ENCODE results near the gene PCDHA4. TPM values are rescaled to one million over a fixed set of nuclear protein-coding genes. Genes with fewer than 3 reads are reported as not detected.

PCDHA4 gene
- total and polyA plus RNA-seq, 2 of the 8 experiments (the other 6 are each of a cell fraction or from before 2014, with no cell fraction given) = 3.7 to 5.7 TPM

GRCh38 chr5:140857177-140857986, 50.5 kb downstream of the PCDHA4 start:
- DNase-seq (ENCODE audit: low read depth in 1 of 2, low spot score in 2 of 2) (no peak), FAIRE-seq (no peak)
- Histone ChIP-seq H3K27ac (ENCODE audit: low read depth, low read length) (no peak overlapping the region), H4K20me1 (replicated peaks in 1 of 2; ENCODE audit: control insufficient read depth in 1 of 2, insufficient read depth in 2 of 2, low read length in 2 of 2) (no peaks in the 10 kb centered on the region), H2BK20ac (ENCODE audit: low read length) (no peak overlapping the region), H3K4me2 (ENCODE audit: insufficient read depth in 1 of 2, low read depth in 2 of 2, low read length in 2 of 2) (no peak overlapping the region; a peak in 1 of 4 replicates), H4K8ac (ENCODE audit: extremely low read depth, insufficient read depth, low read length) (no peak overlapping the region), H3K36me3 (ENCODE audit: control insufficient read depth in 2 of 4, insufficient read depth in 4 of 4, low read length in 3 of 4) (peaks cover 0 to 10% (median 2%) of the 10 kb centered on the region in 4 experiments; a peak in 3 of 8 replicates), H3K79me2 (ENCODE audit: control insufficient read depth in 1 of 2, insufficient read depth in 2 of 2, low read length in 2 of 2) (no peaks in the 10 kb centered on the region), H2BK15ac (ENCODE audit: low read length) (no peak overlapping the region), H3K4ac (replicated peaks; ENCODE audit: insufficient read length, low read depth, low read length) (no peak overlapping the region), H3K18ac (ENCODE audit: extremely low read depth, low read length) (no peak overlapping the region), H3K56ac (replicated peaks; ENCODE audit: insufficient read length, low read depth, low read length) (no peak overlapping the region), H3K27me3 (replicated peaks in 1 of 4; ENCODE audit: control insufficient read depth in 3 of 4, extremely low read depth in 1 of 4, insufficient read depth in 3 of 4, low read length in 3 of 4) (no peaks in the 10 kb centered on the region), H3K23ac (ENCODE audit: insufficient read length) (no peak overlapping the region), H4K5ac (ENCODE audit: insufficient read length, low read depth, low read length) (no peak overlapping the region), H3K14ac (ENCODE audit: insufficient read length) (no peak overlapping the region), H2BK5ac (ENCODE audit: low read depth, low read length) (no peak overlapping the region), H3K4me1 (replicated peaks in 1 of 4; ENCODE audit: control insufficient read depth in 3 of 4, insufficient read depth in 4 of 4, low read length in 3 of 4) (no peaks in the 10 kb centered on the region), H2BK120ac (replicated peaks; ENCODE audit: low read depth, low read length) (no peak overlapping the region), H3K9me3 (ENCODE audit: insufficient read depth in 2 of 2, low read depth in 1 of 2, low read length in 1 of 2) (peaks cover 6 to 17% of the 10 kb centered on the region in 2 experiments; a peak in 2 of 4 replicates), H3K23me2 (ENCODE audit: low read depth, low read length) (no peaks in the 10 kb centered on the region), H4K91ac (replicated peaks; ENCODE audit: insufficient read length, low read length) (no peak overlapping the region), H3K4me3 (ENCODE audit: extremely low read depth in 1 of 4, insufficient read depth in 2 of 4, low read depth in 3 of 4, low read length in 4 of 4) (no peak overlapping the region), H3K9ac (replicated peaks in 1 of 4; ENCODE audit: extremely low read depth in 1 of 4, low read depth in 3 of 4, low read length in 3 of 4) (no peak overlapping the region), H2AK5ac (ENCODE audit: low read depth, low read length) (no peak overlapping the region), H3K79me1 (ENCODE audit: low read depth, low read length) (no peaks in the 10 kb centered on the region), H2AFZ (ENCODE audit: low read length) (no peak overlapping the region), H2BK12ac (ENCODE audit: low read depth, low read length) (no peak overlapping the region)
- ChIA-PET CTCF (ENCODE audit: partially characterized antibody) (interaction anchor here (0.9 to 3.4 kb wide), 13 partner anchors 11 to 333 kb away, joined by 3 to 23 read pairs (median 4); partner anchors contain the start of genes PCDHA11, PCDHA12, PCDHA4 and PCDHA6), POLR2A (ENCODE audit: partially characterized antibody) (interaction anchor here (1.6 to 2.1 kb wide), 2 partner anchors 13 to 18 kb away, joined by 4 to 7 read pairs; no protein-coding TSS in a partner anchor)
- 93% methylated on average over 14 of the region's 94 CpGs; no CpG with 5 or more reads in 1 of the 2 experiments for WGBS, 2 experiments (ENCODE audit: extremely low coverage in 1 of 2, insufficient coverage in 1 of 2, insufficient read length in 1 of 2, insufficient replicate concordance in 2 of 2, low coverage in 1 of 2, low lambda C conversion rate in 2 of 2, missing lambda C conversion rate in 1 of 2)
- no peak for TF ChIP-seq ASH2L (IDR thresholded peaks at IDR 0.05; ENCODE audit: low read length)
- no peak for TF ChIP-seq POLR2A (IDR thresholded peaks at IDR 0.05; ENCODE audit: control extremely low read depth in 1 of 2, low read depth in 2 of 2, low read length in 2 of 2)
- TF ChIP-seq, protein P1, sequence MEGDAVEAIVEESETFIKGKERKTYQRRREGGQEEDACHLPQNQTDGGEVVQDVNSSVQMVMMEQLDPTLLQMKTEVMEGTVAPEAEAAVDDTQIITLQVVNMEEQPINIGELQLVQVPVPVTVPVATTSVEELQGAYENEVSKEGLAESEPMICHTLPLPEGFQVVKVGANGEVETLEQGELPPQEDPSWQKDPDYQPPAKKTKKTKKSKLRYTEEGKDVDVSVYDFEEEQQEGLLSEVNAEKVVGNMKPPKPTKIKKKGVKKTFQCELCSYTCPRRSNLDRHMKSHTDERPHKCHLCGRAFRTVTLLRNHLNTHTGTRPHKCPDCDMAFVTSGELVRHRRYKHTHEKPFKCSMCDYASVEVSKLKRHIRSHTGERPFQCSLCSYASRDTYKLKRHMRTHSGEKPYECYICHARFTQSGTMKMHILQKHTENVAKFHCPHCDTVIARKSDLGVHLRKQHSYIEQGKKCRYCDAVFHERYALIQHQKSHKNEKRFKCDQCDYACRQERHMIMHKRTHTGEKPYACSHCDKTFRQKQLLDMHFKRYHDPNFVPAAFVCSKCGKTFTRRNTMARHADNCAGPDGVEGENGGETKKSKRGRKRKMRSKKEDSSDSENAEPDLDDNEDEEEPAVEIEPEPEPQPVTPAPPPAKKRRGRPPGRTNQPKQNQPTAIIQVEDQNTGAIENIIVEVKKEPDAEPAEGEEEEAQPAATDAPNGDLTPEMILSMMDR (IDR thresholded peaks at IDR 0.05; ENCODE audit: control extremely low read depth in 1 of 3, insufficient read depth in 1 of 3, low read depth in 1 of 3, low read length in 3 of 3) = no peak
- TF ChIP-seq EZH2 (IDR thresholded peaks at IDR 0.05; ENCODE audit: low read depth, low read length, severe bottlenecking) = no peak
- no peak for TF ChIP-seq SRF (IDR thresholded peaks at IDR 0.05; ENCODE audit: low read depth, low read length)
- TF ChIP-seq CTBP2 (IDR thresholded peaks at IDR 0.05; ENCODE audit: borderline replicate concordance, insufficient read depth, insufficient read length, low read length) = no peak
- TF ChIP-seq BCL11A (IDR thresholded peaks at IDR 0.05; ENCODE audit: low read depth in 2 of 2, low read length in 2 of 2) = no peak
- TF ChIP-seq CEBPB (IDR thresholded peaks at IDR 0.05; ENCODE audit: low read depth, low read length) = no peak
- no peak for TF ChIP-seq RNF2 (IDR thresholded peaks at IDR 0.05; ENCODE audit: borderline replicate concordance, low read depth, low read length, missing control alignments, poor library complexity, severe bottlenecking)
